ENCODE results near the gene OASL. TPM values are rescaled to one million over a fixed set of nuclear protein-coding genes. Genes with fewer than 3 reads are reported as not detected.

Gene OASL
- total and polyA plus RNA-seq, 9 donors: 0.12 to 2.8 (median 0.39) TPM; not detected in 1

DNA sequence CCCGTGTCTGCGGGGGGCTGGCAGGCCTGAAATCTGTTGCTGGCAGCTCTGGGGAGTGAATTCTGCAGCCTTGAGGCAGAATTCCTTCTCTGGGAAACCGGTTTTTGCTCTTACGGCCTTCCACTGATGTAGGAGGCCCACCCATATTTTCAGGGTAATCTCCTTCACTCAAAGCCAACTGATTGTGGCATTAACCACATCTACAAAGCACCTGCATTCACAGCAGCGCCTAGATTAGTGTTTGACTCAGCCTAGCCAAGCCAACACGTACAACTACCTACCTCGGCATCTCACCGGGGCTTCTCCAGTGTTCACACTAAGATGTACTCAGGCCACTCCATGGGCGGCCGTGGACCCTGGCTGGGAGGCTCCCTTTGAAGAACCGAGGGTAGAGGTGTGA, 38.5 kb downstream of the OASL start:
- H3K9me3 ChIP-seq: no peaks in the 10 kb centered on the region
- TF ChIP-seq POLR2A (IDR thresholded peaks at IDR 0.05) (no peak), EP300 (IDR thresholded peaks at IDR 0.05) (no peak)
- TF ChIP-seq, protein P1, sequence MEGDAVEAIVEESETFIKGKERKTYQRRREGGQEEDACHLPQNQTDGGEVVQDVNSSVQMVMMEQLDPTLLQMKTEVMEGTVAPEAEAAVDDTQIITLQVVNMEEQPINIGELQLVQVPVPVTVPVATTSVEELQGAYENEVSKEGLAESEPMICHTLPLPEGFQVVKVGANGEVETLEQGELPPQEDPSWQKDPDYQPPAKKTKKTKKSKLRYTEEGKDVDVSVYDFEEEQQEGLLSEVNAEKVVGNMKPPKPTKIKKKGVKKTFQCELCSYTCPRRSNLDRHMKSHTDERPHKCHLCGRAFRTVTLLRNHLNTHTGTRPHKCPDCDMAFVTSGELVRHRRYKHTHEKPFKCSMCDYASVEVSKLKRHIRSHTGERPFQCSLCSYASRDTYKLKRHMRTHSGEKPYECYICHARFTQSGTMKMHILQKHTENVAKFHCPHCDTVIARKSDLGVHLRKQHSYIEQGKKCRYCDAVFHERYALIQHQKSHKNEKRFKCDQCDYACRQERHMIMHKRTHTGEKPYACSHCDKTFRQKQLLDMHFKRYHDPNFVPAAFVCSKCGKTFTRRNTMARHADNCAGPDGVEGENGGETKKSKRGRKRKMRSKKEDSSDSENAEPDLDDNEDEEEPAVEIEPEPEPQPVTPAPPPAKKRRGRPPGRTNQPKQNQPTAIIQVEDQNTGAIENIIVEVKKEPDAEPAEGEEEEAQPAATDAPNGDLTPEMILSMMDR (IDR thresholded peaks at IDR 0.05): no peak
- WGBS, 3 donors: 62 to 71% (median 68%) methylated on average over 11 of the region's 11 CpGs
- no peaks in the 10 kb centered on the region for H3K36me3 ChIP-seq
- intact Hi-C loops (cut with DNase I): no loop called here
- H3K4me1 ChIP-seq (ENCODE audit: insufficient read depth): no peaks in the 10 kb centered on the region
- no peak for DNase-seq
- no peak overlapping the region for H3K27ac ChIP-seq
- H3K27me3 ChIP-seq: no peaks in the 10 kb centered on the region
- H3K4me3 ChIP-seq: no peak overlapping the region

DNA sequence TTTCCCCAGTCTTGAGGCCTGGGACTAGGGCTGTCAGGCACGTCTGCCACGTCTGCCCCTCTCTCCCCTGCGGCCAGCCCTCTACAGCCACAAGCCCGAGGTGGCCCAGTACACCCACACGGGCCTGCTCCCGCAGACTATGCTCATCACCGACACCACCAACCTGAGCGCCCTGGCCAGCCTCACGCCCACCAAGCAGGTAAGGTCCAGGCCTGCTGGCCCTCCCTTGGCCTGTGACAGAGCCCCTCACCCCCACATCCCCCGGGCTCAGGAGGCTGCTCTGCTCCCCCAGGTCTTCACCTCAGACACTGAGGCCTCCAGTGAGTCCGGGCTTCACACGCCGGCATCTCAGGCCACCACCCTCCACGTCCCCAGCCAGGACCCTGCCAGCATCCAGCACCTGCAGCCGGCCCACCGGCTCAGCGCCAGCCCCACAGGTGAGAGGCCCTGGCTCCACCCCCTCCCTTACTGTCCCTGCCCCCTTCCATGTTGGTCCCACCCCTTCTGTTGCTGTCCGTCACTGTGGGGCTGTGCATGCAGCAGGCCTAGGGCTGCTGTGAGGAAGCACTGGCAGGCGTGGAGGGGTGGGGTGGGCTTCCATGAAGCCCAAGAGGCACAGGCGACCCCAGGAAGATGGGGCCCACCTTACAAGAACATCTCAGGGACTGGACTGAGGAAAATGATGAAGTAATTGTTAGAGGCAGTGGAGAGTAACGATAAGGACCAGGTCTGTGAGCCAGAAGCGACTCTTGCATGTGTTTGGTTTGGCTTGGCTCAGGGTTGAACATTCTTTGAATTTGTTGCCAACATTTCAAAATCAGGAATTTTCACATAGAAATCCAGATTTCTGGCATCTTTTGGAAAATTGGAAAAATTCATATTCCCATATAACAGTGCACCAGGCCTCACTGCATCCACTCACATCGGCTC, 39.6 kb downstream of the OASL start:
- intact Hi-C loops (cut with DNase I): no loop called here
- no peak overlapping the region for H3K4me3 ChIP-seq
- 21 to 37% (median 30%) methylated on average over 23 of the region's 23 CpGs for WGBS, 3 donors
- H3K27ac ChIP-seq: no peak overlapping the region
- TF ChIP-seq POLR2A (IDR thresholded peaks at IDR 0.05) (no peak), EP300 (IDR thresholded peaks at IDR 0.05) (no peak)
- TF ChIP-seq, protein P1 (IDR thresholded peaks at IDR 0.05): no peak
- no peaks in the 10 kb centered on the region for H3K4me1 ChIP-seq (ENCODE audit: insufficient read depth)
- no peaks in the 10 kb centered on the region for H3K27me3 ChIP-seq
- no peaks in the 10 kb centered on the region for H3K36me3 ChIP-seq
- no peaks in the 10 kb centered on the region for H3K9me3 ChIP-seq
- DNase-seq: no peak

DNA sequence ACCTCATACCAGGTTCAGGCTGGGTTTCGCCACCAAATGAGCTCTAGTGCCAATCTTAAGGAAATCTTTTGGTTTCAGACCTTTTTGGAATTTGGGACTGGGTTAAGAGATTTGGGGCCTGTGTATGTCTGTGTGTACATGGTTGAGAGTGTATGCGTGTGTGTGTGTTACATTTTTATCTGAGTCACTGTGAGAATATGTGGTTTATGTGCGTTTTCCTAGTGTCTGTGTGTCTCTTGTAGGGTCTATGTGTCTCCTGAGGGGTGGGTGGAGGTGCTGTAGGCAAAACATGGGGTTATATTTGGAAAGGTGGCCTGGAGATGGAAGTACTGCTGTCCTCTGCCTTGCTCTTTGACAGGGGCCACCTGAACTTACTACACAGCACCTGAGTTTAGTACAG, 40.6 kb downstream of the OASL start:
- H3K4me3 ChIP-seq: no peak overlapping the region
- TF ChIP-seq POLR2A (IDR thresholded peaks at IDR 0.05): no peak
- TF ChIP-seq, protein P1 (IDR thresholded peaks at IDR 0.05): no peak
- TF ChIP-seq EP300 (IDR thresholded peaks at IDR 0.05): no peak
- no peaks in the 10 kb centered on the region for H3K36me3 ChIP-seq
- DNase-seq: no peak
- intact Hi-C loops (cut with DNase I): no loop called here
- H3K27ac ChIP-seq: no peak overlapping the region
- H3K4me1 ChIP-seq (ENCODE audit: insufficient read depth): no peaks in the 10 kb centered on the region
- WGBS, 3 donors: 70 to 82% (median 75%) methylated on average over 3 of the region's 3 CpGs
- H3K27me3 ChIP-seq: no peaks in the 10 kb centered on the region
- H3K9me3 ChIP-seq: no peaks in the 10 kb centered on the region

DNA sequence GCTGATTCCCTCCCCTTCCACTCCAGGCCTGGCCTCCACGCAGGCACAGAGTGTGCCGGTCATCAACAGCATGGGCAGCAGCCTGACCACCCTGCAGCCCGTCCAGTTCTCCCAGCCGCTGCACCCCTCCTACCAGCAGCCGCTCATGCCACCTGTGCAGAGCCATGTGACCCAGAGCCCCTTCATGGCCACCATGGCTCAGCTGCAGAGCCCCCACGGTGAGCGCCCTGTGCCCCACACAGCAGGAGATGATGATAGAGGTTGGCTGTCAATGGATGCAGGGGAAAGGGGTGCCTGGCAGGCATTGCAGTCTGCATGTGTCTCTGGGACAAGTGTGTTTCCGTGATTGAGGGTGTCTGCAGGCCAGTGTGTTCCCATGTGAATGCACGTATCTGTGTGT, 41.6 kb downstream of the OASL start:
- intact Hi-C loops (cut with DNase I): no loop called here
- TF ChIP-seq, protein P1 (IDR thresholded peaks at IDR 0.05): no peak
- no peak for TF ChIP-seq EP300 (IDR thresholded peaks at IDR 0.05)
- TF ChIP-seq POLR2A (IDR thresholded peaks at IDR 0.05): no peak
- no peaks in the 10 kb centered on the region for H3K36me3 ChIP-seq
- no peak overlapping the region for H3K4me3 ChIP-seq
- 69 to 75% (median 70%) methylated on average over 9 of the region's 9 CpGs for WGBS, 3 donors
- no peaks in the 10 kb centered on the region for H3K4me1 ChIP-seq (ENCODE audit: insufficient read depth)
- no peaks in the 10 kb centered on the region for H3K9me3 ChIP-seq
- no peaks in the 10 kb centered on the region for H3K27me3 ChIP-seq
- no peak for DNase-seq
- H3K27ac ChIP-seq: no peak overlapping the region
